IMR-90 (cell line): ENCODE results near the gene ZNF580.

Source experiments
- BHLHE40 ChIP-seq: fragments of 150-350 bp; IDR thresholded peaks from 2 replicates; pipeline ENCODE4 v1.6.1; 2016; ENCODE audit warnings: mild to moderate bottlenecking, low read depth, low read length
- CEBPB ChIP-seq: IDR thresholded peaks from 2 replicates; pipeline ENCODE4 v1.6.1; 2012; ENCODE audit warnings: low read depth, low read length, improper control_type of control experiment
- CTCF ChIP-seq: conservative IDR thresholded peaks from 2 replicates; pipeline ENCODE4 v1.5.1; 2012; ENCODE audit warnings: mild to moderate bottlenecking, low read depth, low read length, improper control_type of control experiment
- ELK1 ChIP-seq: fragments of 150-350 bp; IDR thresholded peaks from 2 replicates; pipeline ENCODE4 v1.6.1; 2016; ENCODE audit warnings: low read depth, mild to moderate bottlenecking, low read length, moderate library complexity, borderline replicate concordance
- MAFK ChIP-seq: IDR thresholded peaks from 2 replicates; pipeline ENCODE4 v1.6.1; 2012; ENCODE audit warnings: low read depth, low read length, improper control_type of control experiment
- POLR2A ChIP-seq: IDR thresholded peaks from 2 replicates; pipeline ENCODE4 v1.6.1; 2012; ENCODE audit warnings: mild to moderate bottlenecking, low read depth, low read length
- RAD21 ChIP-seq: IDR thresholded peaks from 2 replicates; pipeline ENCODE4 v1.6.1; 2012; ENCODE audit warnings: low read length, improper control_type of control experiment
- RFX5 ChIP-seq: IDR thresholded peaks from 2 replicates; pipeline ENCODE4 v1.8.0; 2012; ENCODE audit warnings: low read depth, mild to moderate bottlenecking, low read length, moderate library complexity
- SMC3 ChIP-seq: fragments of 150-350 bp; IDR thresholded peaks from 2 replicates; pipeline ENCODE4 v1.6.1; 2016; ENCODE audit warnings: low read depth, mild to moderate bottlenecking, antibody characterized with exemption, low read length, moderate library complexity
- USF2 ChIP-seq: fragments of 150-350 bp; IDR thresholded peaks from 2 replicates; pipeline ENCODE4 v1.6.1; 2017; ENCODE audit warnings: mild to moderate bottlenecking, antibody characterized with exemption, low read length, low read depth

- TF ChIP-seq CTCF (no peak), RAD21 (no peak), POLR2A (no peak), MAFK (no peak), CEBPB (no peak), BHLHE40 (no peak), USF2 (no peak), ELK1 (no peak), SMC3 (no peak), RFX5 (no peak)
Measured at GRCh38 chr19:55660991-55661390, 20.2 kb downstream of the ZNF580 start.
